A549 (cell line): ENCODE results near the gene EFCAB14.

Experiments used
- CBX2 ChIP-seq: fragments of 200-600 bp; sonication (generic); IDR thresholded peaks from 2 replicates; pipeline ENCODE4 v1.6.1; 2016; ENCODE audit warnings: low read depth, mild to moderate bottlenecking, borderline replicate concordance
- EP300 ChIP-seq, 2 experiments: fragments of >200 bp; sonication (Bioruptor Twin); formaldehyde crosslinking; IDR thresholded peaks; 2 replicates in 1 of 2; 3 replicates in 1 of 2; pipeline ENCODE4 v1.6.1; 2016 to 2017
- JUNB ChIP-seq: fragments of >200 bp; sonication (Bioruptor Twin); formaldehyde crosslinking; IDR thresholded peaks from 2 replicates; pipeline ENCODE4 v1.6.1; 2016
- KDM1A ChIP-seq: fragments of 200-600 bp; sonication (generic); IDR thresholded peaks from 2 replicates; pipeline ENCODE4 v1.6.1; 2016; ENCODE audit warnings: low read depth, mild to moderate bottlenecking
- PHF8 ChIP-seq: fragments of 200-600 bp; sonication (generic); IDR thresholded peaks from 2 replicates; pipeline ENCODE4 v1.6.1; 2016; ENCODE audit warnings: low read depth, mild to moderate bottlenecking, antibody characterized with exemption, moderate library complexity, borderline replicate concordance
- POLR2A ChIP-seq: IDR thresholded peaks from 2 replicates; pipeline ENCODE4 v1.6.1; 2012; ENCODE audit warnings: mild to moderate bottlenecking, low read length
- RAD21 ChIP-seq, 2 experiments: fragments of >200 bp in 1 of 2; sonication (Bioruptor Twin) in 1 of 2; formaldehyde crosslinking in 1 of 2; IDR thresholded peaks in 1 of 2; conservative IDR thresholded peaks in 1 of 2; 2 replicates in 1 of 2; 3 replicates in 1 of 2; pipeline ENCODE4 v1.6.1; 2012 to 2018; ENCODE audit warnings: inconsistent platforms in 1 of 2
- SMC3 ChIP-seq: fragments of >200 bp; sonication (Bioruptor Twin); formaldehyde crosslinking; IDR thresholded peaks from 3 replicates; pipeline ENCODE4 v1.6.1; 2018; ENCODE audit warnings: inconsistent platforms
- ZSCAN20 ChIP-seq: fragments of 250-450 bp; sonication (Bioruptor Pico); IDR thresholded peaks from 2 replicates; pipeline ENCODE4 v1.8.0; 2022; ENCODE audit warnings: mild to moderate bottlenecking, moderate library complexity
- TF ChIP-seq, protein P1 (sequence below): fragments of >200 bp; sonication (Bioruptor Twin); formaldehyde crosslinking; IDR thresholded peaks from 3 replicates; pipeline ENCODE4 v1.5.1; 2016
- TF ChIP-seq, protein P2 (sequence below): fragments of 250-450 bp; sonication (Bioruptor Pico); IDR thresholded peaks from 2 replicates; pipeline ENCODE4 v1.5.0; 2021; ENCODE audit warnings: mild to moderate bottlenecking, moderate library complexity, borderline replicate concordance
- TF ChIP-seq, protein P3 (sequence below): fragments of 200-600 bp; sonication (generic); IDR thresholded peaks from 2 replicates; pipeline ENCODE4 v1.6.1; 2016; ENCODE audit warnings: antibody characterized with exemption, mild to moderate bottlenecking, moderate library complexity
- TF ChIP-seq, protein P4 (sequence below): IDR thresholded peaks from 2 replicates; pipeline ENCODE4 v1.6.1; 2012
- TF ChIP-seq, protein P5 (sequence below): fragments of 150-350 bp; IDR thresholded peaks from 2 replicates; pipeline ENCODE4 v1.6.1; 2014; ENCODE audit warnings: low read depth, mild to moderate bottlenecking, low read length

DNA sequence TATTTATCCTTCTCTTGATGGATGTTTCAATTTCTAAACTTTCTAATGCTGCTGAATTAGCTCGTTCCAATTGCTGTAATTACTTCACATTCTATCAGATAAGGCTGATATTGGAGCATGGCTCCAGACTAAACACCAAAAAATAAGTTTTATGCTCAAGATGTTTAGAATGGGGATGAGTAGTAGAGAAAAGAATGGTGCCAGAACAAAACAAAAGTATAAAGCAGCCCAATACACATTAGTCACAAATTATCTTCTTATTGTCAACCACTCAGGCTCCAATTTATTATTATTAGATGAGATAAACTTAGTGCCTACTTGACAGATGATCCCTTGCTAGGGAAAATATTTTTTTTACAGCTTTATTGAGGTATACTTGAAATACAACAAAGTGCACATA, 72.6 kb downstream of the EFCAB14 start:
- TF ChIP-seq, protein P1, sequence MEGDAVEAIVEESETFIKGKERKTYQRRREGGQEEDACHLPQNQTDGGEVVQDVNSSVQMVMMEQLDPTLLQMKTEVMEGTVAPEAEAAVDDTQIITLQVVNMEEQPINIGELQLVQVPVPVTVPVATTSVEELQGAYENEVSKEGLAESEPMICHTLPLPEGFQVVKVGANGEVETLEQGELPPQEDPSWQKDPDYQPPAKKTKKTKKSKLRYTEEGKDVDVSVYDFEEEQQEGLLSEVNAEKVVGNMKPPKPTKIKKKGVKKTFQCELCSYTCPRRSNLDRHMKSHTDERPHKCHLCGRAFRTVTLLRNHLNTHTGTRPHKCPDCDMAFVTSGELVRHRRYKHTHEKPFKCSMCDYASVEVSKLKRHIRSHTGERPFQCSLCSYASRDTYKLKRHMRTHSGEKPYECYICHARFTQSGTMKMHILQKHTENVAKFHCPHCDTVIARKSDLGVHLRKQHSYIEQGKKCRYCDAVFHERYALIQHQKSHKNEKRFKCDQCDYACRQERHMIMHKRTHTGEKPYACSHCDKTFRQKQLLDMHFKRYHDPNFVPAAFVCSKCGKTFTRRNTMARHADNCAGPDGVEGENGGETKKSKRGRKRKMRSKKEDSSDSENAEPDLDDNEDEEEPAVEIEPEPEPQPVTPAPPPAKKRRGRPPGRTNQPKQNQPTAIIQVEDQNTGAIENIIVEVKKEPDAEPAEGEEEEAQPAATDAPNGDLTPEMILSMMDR = no peak
- no peak for TF ChIP-seq ZSCAN20 (CRISPR knock-in tag)
- no peak for TF ChIP-seq PHF8
- TF ChIP-seq, protein P2, sequence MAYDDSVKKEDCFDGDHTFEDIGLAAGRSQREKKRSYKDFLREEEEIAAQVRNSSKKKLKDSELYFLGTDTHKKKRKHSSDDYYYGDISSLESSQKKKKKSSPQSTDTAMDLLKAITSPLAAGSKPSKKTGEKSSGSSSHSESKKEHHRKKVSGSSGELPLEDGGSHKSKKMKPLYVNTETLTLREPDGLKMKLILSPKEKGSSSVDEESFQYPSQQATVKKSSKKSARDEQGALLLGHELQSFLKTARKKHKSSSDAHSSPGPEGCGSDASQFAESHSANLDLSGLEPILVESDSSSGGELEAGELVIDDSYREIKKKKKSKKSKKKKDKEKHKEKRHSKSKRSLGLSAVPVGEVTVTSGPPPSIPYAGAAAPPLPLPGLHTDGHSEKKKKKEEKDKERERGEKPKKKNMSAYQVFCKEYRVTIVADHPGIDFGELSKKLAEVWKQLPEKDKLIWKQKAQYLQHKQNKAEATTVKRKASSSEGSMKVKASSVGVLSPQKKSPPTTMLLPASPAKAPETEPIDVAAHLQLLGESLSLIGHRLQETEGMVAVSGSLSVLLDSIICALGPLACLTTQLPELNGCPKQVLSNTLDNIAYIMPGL = no peak
- TF ChIP-seq JUNB = no peak
- no peak for TF ChIP-seq KDM1A
- TF ChIP-seq, protein P3, sequence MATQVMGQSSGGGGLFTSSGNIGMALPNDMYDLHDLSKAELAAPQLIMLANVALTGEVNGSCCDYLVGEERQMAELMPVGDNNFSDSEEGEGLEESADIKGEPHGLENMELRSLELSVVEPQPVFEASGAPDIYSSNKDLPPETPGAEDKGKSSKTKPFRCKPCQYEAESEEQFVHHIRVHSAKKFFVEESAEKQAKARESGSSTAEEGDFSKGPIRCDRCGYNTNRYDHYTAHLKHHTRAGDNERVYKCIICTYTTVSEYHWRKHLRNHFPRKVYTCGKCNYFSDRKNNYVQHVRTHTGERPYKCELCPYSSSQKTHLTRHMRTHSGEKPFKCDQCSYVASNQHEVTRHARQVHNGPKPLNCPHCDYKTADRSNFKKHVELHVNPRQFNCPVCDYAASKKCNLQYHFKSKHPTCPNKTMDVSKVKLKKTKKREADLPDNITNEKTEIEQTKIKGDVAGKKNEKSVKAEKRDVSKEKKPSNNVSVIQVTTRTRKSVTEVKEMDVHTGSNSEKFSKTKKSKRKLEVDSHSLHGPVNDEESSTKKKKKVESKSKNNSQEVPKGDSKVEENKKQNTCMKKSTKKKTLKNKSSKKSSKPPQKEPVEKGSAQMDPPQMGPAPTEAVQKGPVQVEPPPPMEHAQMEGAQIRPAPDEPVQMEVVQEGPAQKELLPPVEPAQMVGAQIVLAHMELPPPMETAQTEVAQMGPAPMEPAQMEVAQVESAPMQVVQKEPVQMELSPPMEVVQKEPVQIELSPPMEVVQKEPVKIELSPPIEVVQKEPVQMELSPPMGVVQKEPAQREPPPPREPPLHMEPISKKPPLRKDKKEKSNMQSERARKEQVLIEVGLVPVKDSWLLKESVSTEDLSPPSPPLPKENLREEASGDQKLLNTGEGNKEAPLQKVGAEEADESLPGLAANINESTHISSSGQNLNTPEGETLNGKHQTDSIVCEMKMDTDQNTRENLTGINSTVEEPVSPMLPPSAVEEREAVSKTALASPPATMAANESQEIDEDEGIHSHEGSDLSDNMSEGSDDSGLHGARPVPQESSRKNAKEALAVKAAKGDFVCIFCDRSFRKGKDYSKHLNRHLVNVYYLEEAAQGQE = no peak
- no peak for TF ChIP-seq POLR2A
- TF ChIP-seq, protein P4, sequence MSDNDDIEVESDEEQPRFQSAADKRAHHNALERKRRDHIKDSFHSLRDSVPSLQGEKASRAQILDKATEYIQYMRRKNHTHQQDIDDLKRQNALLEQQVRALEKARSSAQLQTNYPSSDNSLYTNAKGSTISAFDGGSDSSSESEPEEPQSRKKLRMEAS = no peak
- TF ChIP-seq CBX2 = no peak
- no peak for TF ChIP-seq RAD21 (conservative IDR thresholded peaks at IDR 0.05 in 1 of 2, IDR thresholded peaks at IDR 0.05 in 1 of 2)
- no peak for TF ChIP-seq SMC3
- TF ChIP-seq EP300 (IDR thresholded peaks at IDR 0.05) = no peak
- TF ChIP-seq, protein P5, sequence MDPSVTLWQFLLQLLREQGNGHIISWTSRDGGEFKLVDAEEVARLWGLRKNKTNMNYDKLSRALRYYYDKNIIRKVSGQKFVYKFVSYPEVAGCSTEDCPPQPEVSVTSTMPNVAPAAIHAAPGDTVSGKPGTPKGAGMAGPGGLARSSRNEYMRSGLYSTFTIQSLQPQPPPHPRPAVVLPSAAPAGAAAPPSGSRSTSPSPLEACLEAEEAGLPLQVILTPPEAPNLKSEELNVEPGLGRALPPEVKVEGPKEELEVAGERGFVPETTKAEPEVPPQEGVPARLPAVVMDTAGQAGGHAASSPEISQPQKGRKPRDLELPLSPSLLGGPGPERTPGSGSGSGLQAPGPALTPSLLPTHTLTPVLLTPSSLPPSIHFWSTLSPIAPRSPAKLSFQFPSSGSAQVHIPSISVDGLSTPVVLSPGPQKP = no peak
